GM19324 (cell line): ENCODE measurements around the gene SEMA5A.

Experiments
- ATAC-seq: cut with Tn5 transposase; IDR thresholded peaks from one replicate; pipeline ENCODE4 v1.9.1; 2021; ENCODE audit warnings: mild to moderate bottlenecking, moderate library complexity; ENCODE audit not compliant: unreplicated experiment, low FRiP score

The SEMA5A gene

GRCh38 chr5:9342161-9342787 is 203.6 kb downstream of the SEMA5A start:
- no peak for ATAC-seq

- ATAC-seq = no peak
Observed at GRCh38 chr5:9340085-9340484, 205.8 kb downstream of the SEMA5A start.

GRCh38 chr5:9339206-9339818 is 206.6 kb downstream of the SEMA5A start:
- no peak for ATAC-seq

GRCh38 chr5:9338796-9339195 is 207.1 kb downstream of the SEMA5A start:
- ATAC-seq = no peak

- ATAC-seq = no peak
Observed at GRCh38 chr5:9337928-9338595, 207.8 kb downstream of the SEMA5A start.

GRCh38 chr5:9335754-9336495 is 209.9 kb downstream of the SEMA5A start:
- no peak for ATAC-seq

GRCh38 chr5:9335269-9335668 is 210.6 kb downstream of the SEMA5A start:
- ATAC-seq = no peak

- no peak for ATAC-seq
Observed at GRCh38 chr5:9332026-9332425, 213.8 kb downstream of the SEMA5A start.

GRCh38 chr5:9331372-9331771 is 214.5 kb downstream of the SEMA5A start:
- ATAC-seq = no peak

GRCh38 chr5:9329125-9329524 is 216.8 kb downstream of the SEMA5A start:
- ATAC-seq = no peak

- ATAC-seq = no peak
Observed at GRCh38 chr5:9325549-9325948, 220.3 kb downstream of the SEMA5A start.

GRCh38 chr5:9324348-9325077 is 221.4 kb downstream of the SEMA5A start:
- no peak for ATAC-seq

- ATAC-seq = no peak
Observed at GRCh38 chr5:9320652-9321051, 225.2 kb downstream of the SEMA5A start.

GRCh38 chr5:9318031-9318430 is 227.8 kb downstream of the SEMA5A start:
- no peak for ATAC-seq

- no peak for ATAC-seq
Observed at GRCh38 chr5:9316733-9317132, 229.1 kb downstream of the SEMA5A start.

- no peak for ATAC-seq
Observed at GRCh38 chr5:9316041-9316440, 229.8 kb downstream of the SEMA5A start.

- ATAC-seq = no peak
Observed at GRCh38 chr5:9314558-9314957, 231.3 kb downstream of the SEMA5A start.

- no peak for ATAC-seq
Observed at GRCh38 chr5:9313751-9314150, 232.1 kb downstream of the SEMA5A start.

- ATAC-seq = no peak
Observed at GRCh38 chr5:9307150-9307549, 238.7 kb downstream of the SEMA5A start.

GRCh38 chr5:9302218-9302617 is 243.7 kb downstream of the SEMA5A start:
- no peak for ATAC-seq

- no peak for ATAC-seq
Observed at GRCh38 chr5:9301200-9301599, 244.7 kb downstream of the SEMA5A start.
